ENCODE results near the gene NGFR.

Gene NGFR

GRCh38 chr17:49469831-49470810 is 25.0 kb upstream of the NGFR start:
- no peak for DNase-seq

- DNase-seq, result no peak
Measured at GRCh38 chr17:49471089-49471683, 23.9 kb upstream of the NGFR start.

GRCh38 chr17:49471769-49472168 is 23.3 kb upstream of the NGFR start:
- no peak for DNase-seq

GRCh38 chr17:49472527-49472926 is 22.6 kb upstream of the NGFR start:
- DNase-seq, result no peak

- no peak for DNase-seq
Measured at GRCh38 chr17:49473900-49474751, 21.0 kb upstream of the NGFR start.

- DNase-seq, result no peak
Measured at GRCh38 chr17:49477709-49478108, 17.4 kb upstream of the NGFR start.

- DNase-seq, result no peak
Measured at GRCh38 chr17:49480836-49481615, 14.1 kb upstream of the NGFR start.

- no peak for DNase-seq
Measured at GRCh38 chr17:49482144-49482817, 12.8 kb upstream of the NGFR start.

GRCh38 chr17:49483599-49484509 is 11.2 kb upstream of the NGFR start:
- DNase-seq, result no peak

- no peak for DNase-seq
Measured at GRCh38 chr17:49484588-49484987, 10.5 kb upstream of the NGFR start.

GRCh38 chr17:49486012-49486641 is 9.0 kb upstream of the NGFR start:
- no peak for DNase-seq

- DNase-seq, result no peak
Measured at GRCh38 chr17:49487183-49487582, 7.9 kb upstream of the NGFR start.

GRCh38 chr17:49488612-49489011 is 6.5 kb upstream of the NGFR start:
- no peak for DNase-seq

GRCh38 chr17:49489348-49489747 is 5.7 kb upstream of the NGFR start:
- no peak for DNase-seq

- DNase-seq, result no peak
Measured at GRCh38 chr17:49490276-49490675, 4.8 kb upstream of the NGFR start.

GRCh38 chr17:49491192-49491769 is 3.8 kb upstream of the NGFR start:
- no peak for DNase-seq

- no peak for DNase-seq
Measured at GRCh38 chr17:49494399-49494985, 601 bp upstream of the NGFR start.

GRCh38 chr17:49495842-49496182 is 719 bp downstream of the NGFR start:
- no peak for DNase-seq

- peak; percentile 61 for DNase-seq
Measured at GRCh38 chr17:49496183-49496866, 1.2 kb downstream of the NGFR start.

Measured in GDM1 (cell line).